Measurements from ENCODE around the gene NFE2.

- TF ChIP-seq POLR2AphosphoS5 (IDR thresholded peaks at IDR 0.05; ENCODE audit: low read depth, low read length) (no peak), JUN (IDR thresholded peaks at IDR 0.05; ENCODE audit: low read depth, low read length) (no peak), CHD2 (IDR thresholded peaks at IDR 0.05; ENCODE audit: low read length) (no peak), TAF1 (IDR thresholded peaks at IDR 0.05; ENCODE audit: low read depth, low read length) (no peak), EZH2 (IDR thresholded peaks at IDR 0.05; ENCODE audit: low read depth, low read length, severe bottlenecking) (no peak), GTF2F1 (IDR thresholded peaks at IDR 0.05; ENCODE audit: borderline replicate concordance, low read depth, low read length) (no peak), ASH2L (IDR thresholded peaks at IDR 0.05; ENCODE audit: low read length) (no peak)
- TF ChIP-seq, protein P1, sequence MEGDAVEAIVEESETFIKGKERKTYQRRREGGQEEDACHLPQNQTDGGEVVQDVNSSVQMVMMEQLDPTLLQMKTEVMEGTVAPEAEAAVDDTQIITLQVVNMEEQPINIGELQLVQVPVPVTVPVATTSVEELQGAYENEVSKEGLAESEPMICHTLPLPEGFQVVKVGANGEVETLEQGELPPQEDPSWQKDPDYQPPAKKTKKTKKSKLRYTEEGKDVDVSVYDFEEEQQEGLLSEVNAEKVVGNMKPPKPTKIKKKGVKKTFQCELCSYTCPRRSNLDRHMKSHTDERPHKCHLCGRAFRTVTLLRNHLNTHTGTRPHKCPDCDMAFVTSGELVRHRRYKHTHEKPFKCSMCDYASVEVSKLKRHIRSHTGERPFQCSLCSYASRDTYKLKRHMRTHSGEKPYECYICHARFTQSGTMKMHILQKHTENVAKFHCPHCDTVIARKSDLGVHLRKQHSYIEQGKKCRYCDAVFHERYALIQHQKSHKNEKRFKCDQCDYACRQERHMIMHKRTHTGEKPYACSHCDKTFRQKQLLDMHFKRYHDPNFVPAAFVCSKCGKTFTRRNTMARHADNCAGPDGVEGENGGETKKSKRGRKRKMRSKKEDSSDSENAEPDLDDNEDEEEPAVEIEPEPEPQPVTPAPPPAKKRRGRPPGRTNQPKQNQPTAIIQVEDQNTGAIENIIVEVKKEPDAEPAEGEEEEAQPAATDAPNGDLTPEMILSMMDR (IDR thresholded peaks at IDR 0.05; ENCODE audit: control extremely low read depth in 1 of 3, insufficient read depth in 1 of 3, low read depth in 1 of 3, low read length in 3 of 3): no peak
Measured at GRCh38 chr12:54261815-54262402, 38.9 kb downstream of the NFE2 start.

All from H1 (cell line).